Neuronal stem cell (in vitro differentiated cells): ENCODE measurements around the gene TAOK3.
"Not testable (repeated sequence)": the region's sequence is repeated elsewhere in the genome, so short reads cannot be mapped to it uniquely, and the experiment has no call there.

Experiments used
- DNase-seq: peaks from one replicate; pipeline ENCODE4 v3.0.0-alpha.2; 2013; ENCODE audit warnings: low spot score
- H2AFZ ChIP-seq: one replicate; pipeline ENCODE4 v1.6.1; 2013; ENCODE audit warnings: mild to moderate bottlenecking, low read length, inconsistent platforms
- H2AK5ac ChIP-seq: 2 replicates; pipeline ENCODE4 v1.6.1; 2013; ENCODE audit warnings: low read depth, mild to moderate bottlenecking, inconsistent platforms, low read length, moderate library complexity, mixed read lengths
- H2BK120ac ChIP-seq: 2 replicates; pipeline ENCODE4 v1.6.1; 2013; ENCODE audit warnings: low read depth, mild to moderate bottlenecking, inconsistent platforms, low read length, moderate library complexity, mixed read lengths
- H2BK12ac ChIP-seq: one replicate; pipeline ENCODE4 v1.6.1; 2013; ENCODE audit warnings: low read length, inconsistent platforms
- H2BK15ac ChIP-seq: 2 replicates; pipeline ENCODE4 v1.6.1; 2013; ENCODE audit warnings: mild to moderate bottlenecking, low read length, inconsistent platforms, mixed read lengths
- H2BK5ac ChIP-seq: one replicate; pipeline ENCODE4 v1.6.1; 2013; ENCODE audit warnings: inconsistent platforms, mild to moderate bottlenecking, low read length, moderate library complexity
- H3K14ac ChIP-seq: one replicate; pipeline ENCODE4 v1.6.1; 2013; ENCODE audit warnings: low read length, inconsistent platforms
- H3K18ac ChIP-seq: 2 replicates; pipeline ENCODE4 v1.6.1; 2013; ENCODE audit warnings: low read length, inconsistent platforms
- H3K23ac ChIP-seq: 2 replicates; pipeline ENCODE4 v1.6.1; 2013; ENCODE audit warnings: low read depth, mild to moderate bottlenecking, mixed read lengths, low read length, inconsistent platforms; ENCODE audit not compliant: poor library complexity
- H3K27ac ChIP-seq: replicated peaks from 3 replicates; pipeline ENCODE4 v1.5.1; 2013; ENCODE audit warnings: low read length, inconsistent platforms
- H3K27me3 ChIP-seq, 3 experiments: 2 replicates each; pipeline ENCODE4 v1.6.1; 2013; ENCODE audit warnings: low read length in 3 of 3, mild to moderate bottlenecking in 2 of 3, inconsistent platforms in 1 of 3, low read depth in 1 of 3, mixed read lengths in 1 of 3, moderate library complexity in 1 of 3; ENCODE audit not compliant: control insufficient read depth in 3 of 3, insufficient read depth in 3 of 3
- H3K36me3 ChIP-seq, 2 donors: replicated peaks in 1 of 2; 2 replicates each; pipeline ENCODE4 v1.6.1; 2013; ENCODE audit warnings: low read length in 2 of 2; ENCODE audit not compliant: control insufficient read depth in 2 of 2, insufficient read depth in 2 of 2
- H3K4ac ChIP-seq: 2 replicates; pipeline ENCODE4 v1.6.1; 2013; ENCODE audit warnings: inconsistent platforms, mild to moderate bottlenecking, low read length, moderate library complexity
- H3K4me1 ChIP-seq, 2 donors: 1 replicate in 1 of 2; 2 replicates in 1 of 2; pipeline ENCODE4 v1.6.1; 2013; ENCODE audit warnings: low read length in 2 of 2, low read depth in 1 of 2; ENCODE audit not compliant: control insufficient read depth in 2 of 2, insufficient read depth in 1 of 2
- H3K4me2 ChIP-seq: one replicate; pipeline ENCODE4 v1.6.1; 2013; ENCODE audit warnings: mild to moderate bottlenecking, low read length, inconsistent platforms; ENCODE audit not compliant: insufficient read depth, poor library complexity, severe bottlenecking
- H3K4me3 ChIP-seq, 2 donors: 2 replicates each; pipeline ENCODE4 v1.5.1; 2013; ENCODE audit warnings: low read length in 2 of 2, mild to moderate bottlenecking in 2 of 2, inconsistent platforms in 1 of 2, moderate library complexity in 1 of 2
- H3K79me1 ChIP-seq: one replicate; pipeline ENCODE4 v1.6.1; 2013; ENCODE audit warnings: low read depth, mild to moderate bottlenecking, inconsistent platforms, low read length, moderate library complexity
- H3K9ac ChIP-seq: one replicate; pipeline ENCODE4 v1.6.1; 2013; ENCODE audit warnings: mild to moderate bottlenecking, low read depth, low read length, inconsistent platforms; ENCODE audit not compliant: poor library complexity
- H3K9me3 ChIP-seq, 2 donors: replicated peaks in 1 of 2; 2 replicates each; pipeline versions ENCODE3 to v1.6.1; 2013; ENCODE audit warnings: low read length in 2 of 2, mild to moderate bottlenecking in 2 of 2, inconsistent platforms in 1 of 2, low read depth in 1 of 2, mixed read lengths in 1 of 2, moderate library complexity in 1 of 2; ENCODE audit not compliant: control insufficient read depth in 2 of 2, insufficient read depth in 1 of 2
- H4K8ac ChIP-seq: one replicate; pipeline ENCODE4 v1.6.1; 2013; ENCODE audit warnings: low read depth, mild to moderate bottlenecking, inconsistent platforms, low read length, moderate library complexity
- H4K91ac ChIP-seq: one replicate; pipeline ENCODE4 v1.6.1; 2013; ENCODE audit warnings: low read length, low read depth, mild to moderate bottlenecking, inconsistent platforms; ENCODE audit not compliant: poor library complexity
- WGBS, 2 donors: extraction: QIAGEN DNeasy Blood & Tissue Kit; methylation state at CpG; one replicate each; pipeline ENCODE4 v1.1.7; 2013; ENCODE audit warnings: missing lambda C conversion rate in 2 of 2, mixed read lengths in 1 of 2; ENCODE audit not compliant: insufficient read length in 2 of 2, insufficient replicate concordance in 1 of 2; ENCODE audit errors: extremely low coverage in 2 of 2; 5-methylcytosine and 5-hydroxymethylcytosine counted together

Gene TAOK3

DNA sequence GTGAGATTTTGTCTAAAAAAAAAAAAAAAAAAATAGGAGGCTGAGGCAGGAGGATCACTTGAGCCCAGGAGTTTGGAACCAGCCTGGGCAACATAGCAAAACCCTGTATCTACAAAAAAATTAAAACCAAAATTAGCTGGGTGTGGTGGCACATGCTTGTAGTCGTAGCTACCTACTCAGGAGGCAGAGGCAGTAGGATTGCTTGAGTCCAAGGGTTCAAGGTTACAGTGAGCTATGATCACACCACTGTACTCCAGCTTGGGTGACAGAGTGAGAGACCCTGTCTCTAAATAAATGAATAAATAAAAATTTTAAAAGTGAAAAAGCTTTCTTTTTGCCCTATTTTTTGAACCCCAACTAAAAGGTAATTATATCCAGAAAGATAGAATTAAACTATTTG lies 123.2 kb downstream of the TAOK3 start:
- H3K18ac ChIP-seq, result no peak overlapping the region
- no peak overlapping the region for H2BK5ac ChIP-seq
- H3K4me2 ChIP-seq, result no peak overlapping the region
- DNase-seq, result no peak
- H3K14ac ChIP-seq, result no peak overlapping the region
- no CpG with 5 or more reads among the region's 1 CpG for WGBS, 2 donors
- H4K8ac ChIP-seq, result no peak overlapping the region
- H3K36me3 ChIP-seq, result no peaks in the 10 kb centered on the region
- no peaks in the 10 kb centered on the region for H3K4me1 ChIP-seq
- H3K23ac ChIP-seq, result no peak overlapping the region
- no peaks in the 10 kb centered on the region for H3K9me3 ChIP-seq
- H3K4me3 ChIP-seq, result no peak overlapping the region
- no peak overlapping the region for H3K9ac ChIP-seq
- H3K27me3 ChIP-seq, result no peaks in the 10 kb centered on the region
- H2AK5ac ChIP-seq, result no peak overlapping the region
- H3K79me1 ChIP-seq, result no peaks in the 10 kb centered on the region
- H3K27ac ChIP-seq, result no peak overlapping the region
- H2BK120ac ChIP-seq, result no peak overlapping the region
- no peak overlapping the region for H3K4ac ChIP-seq
- no peak overlapping the region for H2AFZ ChIP-seq
- H2BK12ac ChIP-seq, result no peak overlapping the region
- H4K91ac ChIP-seq, result no peak overlapping the region
- H2BK15ac ChIP-seq, result no peak overlapping the region

GRCh38 chr12:118245886-118246285 lies 126.8 kb downstream of the TAOK3 start:
- H2BK120ac ChIP-seq, H3K4me3 ChIP-seq, H2AFZ ChIP-seq, H3K27me3 ChIP-seq, H3K9ac ChIP-seq, DNase-seq, H2BK15ac ChIP-seq, H3K36me3 ChIP-seq, H3K14ac ChIP-seq, H3K4me1 ChIP-seq, H3K27ac ChIP-seq, H2BK5ac ChIP-seq, H3K23ac ChIP-seq, H3K4ac ChIP-seq, H2BK12ac ChIP-seq, H3K18ac ChIP-seq, H3K4me2 ChIP-seq, H2AK5ac ChIP-seq, H4K91ac ChIP-seq, H3K79me1 ChIP-seq, H4K8ac ChIP-seq, H3K9me3 ChIP-seq: not testable (repeated sequence)
- no CpG with 5 or more reads among the region's 26 CpGs for WGBS, 2 donors

- no CpG with 5 or more reads among the region's 2 CpGs for WGBS, 2 donors
- Histone ChIP-seq H3K9ac (no peak overlapping the region), H2BK5ac (no peak overlapping the region), H3K4ac (no peak overlapping the region), H3K9me3 (no peaks in the 10 kb centered on the region), H2AFZ (no peak overlapping the region), H4K8ac (no peak overlapping the region), H3K23ac (no peak overlapping the region), H2AK5ac (no peak overlapping the region), H3K4me2 (no peak overlapping the region), H2BK120ac (no peak overlapping the region), H2BK15ac (no peak overlapping the region), H3K14ac (no peak overlapping the region), H3K4me1 (peaks cover 0 to 1% of the 10 kb centered on the region in 2 donors), H3K27me3 (no peaks in the 10 kb centered on the region), H4K91ac (no peak overlapping the region), H3K4me3 (no peak overlapping the region), H3K36me3 (no peaks in the 10 kb centered on the region), H3K18ac (no peak overlapping the region), H3K79me1 (no peaks in the 10 kb centered on the region), H2BK12ac (no peak overlapping the region), H3K27ac (no peak overlapping the region)
- DNase-seq, result no peak
Measured at GRCh38 chr12:118238888-118239287, 133.8 kb downstream of the TAOK3 start.

DNA sequence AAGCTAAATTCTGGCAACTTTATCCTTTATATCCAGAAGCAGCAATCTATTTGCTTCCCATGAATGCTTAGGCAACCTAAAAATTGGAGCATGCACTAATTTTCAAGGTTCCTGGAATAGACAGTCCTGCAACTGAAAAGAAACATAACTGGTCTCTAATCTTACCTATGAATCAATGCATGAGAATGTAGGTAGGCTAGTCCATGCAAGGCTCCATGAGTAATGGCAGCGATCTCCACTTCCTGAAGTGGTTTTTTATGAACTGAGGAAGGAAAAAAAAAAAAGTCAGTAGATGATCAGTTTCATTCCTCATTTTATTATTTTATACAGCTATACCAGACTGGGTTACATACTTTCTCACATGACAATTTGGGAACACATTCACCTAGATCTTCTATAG lies 134.8 kb downstream of the TAOK3 start:
- Histone ChIP-seq H3K18ac (no peak overlapping the region), H3K14ac (no peak overlapping the region), H3K23ac (no peak overlapping the region), H2AK5ac (no peak overlapping the region), H3K4me1 (peaks cover 0 to 1% of the 10 kb centered on the region in 2 donors), H2AFZ (no peak overlapping the region), H3K79me1 (no peaks in the 10 kb centered on the region), H4K91ac (no peak overlapping the region), H3K9ac (no peak overlapping the region), H2BK5ac (no peak overlapping the region), H3K27me3 (no peaks in the 10 kb centered on the region), H3K9me3 (no peaks in the 10 kb centered on the region), H2BK120ac (no peak overlapping the region), H2BK15ac (no peak overlapping the region), H3K36me3 (no peaks in the 10 kb centered on the region), H3K27ac (no peak overlapping the region), H4K8ac (no peak overlapping the region), H2BK12ac (no peak overlapping the region), H3K4me3 (no peak overlapping the region), H3K4ac (no peak overlapping the region), H3K4me2 (no peak overlapping the region)
- no peak for DNase-seq
- WGBS, 2 donors, result no CpG with 5 or more reads among the region's 1 CpG
